Measurements from ENCODE around the gene GRIN3B. TPM values are rescaled to one million over a fixed set of nuclear protein-coding genes. Genes with fewer than 3 reads are reported as not detected.

GRIN3B gene
- total and polyA plus RNA-seq, 9 of the 15 experiments (the other 6 are each of a cell fraction or from before 2014, with no cell fraction given), result 0.06 to 0.95 (median 0.19) TPM; not detected in 6

DNA sequence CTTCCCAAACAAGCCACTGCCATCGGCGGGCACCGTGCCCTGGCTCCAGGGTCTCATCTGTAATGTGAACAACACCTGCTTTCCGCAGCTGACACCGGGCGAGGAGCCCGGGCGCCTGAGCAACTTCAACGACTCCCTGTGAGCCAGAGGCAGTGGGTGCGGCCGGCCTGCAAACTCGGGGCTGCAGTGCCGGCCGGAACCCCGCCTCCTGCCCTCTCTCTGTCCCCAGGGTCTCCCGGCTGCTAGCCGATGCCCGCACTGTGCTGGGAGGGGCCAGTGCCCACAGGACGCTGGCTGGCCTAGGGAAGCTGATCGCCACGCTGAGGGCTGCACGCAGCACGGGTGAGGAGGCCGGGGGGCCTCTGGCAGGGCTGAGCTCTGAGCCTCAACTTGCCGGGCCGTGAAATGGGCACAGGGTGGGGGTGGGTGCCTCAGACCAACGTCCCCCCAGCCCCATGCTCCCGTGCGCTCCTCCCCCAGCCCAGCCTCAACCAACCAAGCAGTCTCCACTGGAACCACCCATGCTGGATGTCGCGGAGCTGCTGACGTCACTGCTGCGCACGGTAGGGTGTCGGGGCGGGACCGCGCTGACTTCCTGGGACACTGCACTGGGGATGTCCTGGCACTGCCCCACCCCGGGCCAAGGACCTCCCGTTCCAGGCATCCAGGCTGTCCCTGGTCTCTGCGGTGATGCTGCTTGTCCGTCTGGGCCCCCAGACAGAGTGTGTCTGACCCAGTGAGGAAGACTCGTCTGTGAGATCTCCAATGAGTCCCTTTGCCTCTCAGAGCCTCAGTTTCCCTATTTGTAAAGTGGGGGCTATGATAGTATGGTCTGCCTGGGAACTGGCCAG lies 41.8 kb downstream of the GRIN3B start (continued):
- no peak for TF ChIP-seq SP2 (IDR thresholded peaks at IDR 0.05; ENCODE audit: extremely low read depth, low read depth, low read length, poor library complexity, severe bottlenecking)
- TF ChIP-seq, protein P1, sequence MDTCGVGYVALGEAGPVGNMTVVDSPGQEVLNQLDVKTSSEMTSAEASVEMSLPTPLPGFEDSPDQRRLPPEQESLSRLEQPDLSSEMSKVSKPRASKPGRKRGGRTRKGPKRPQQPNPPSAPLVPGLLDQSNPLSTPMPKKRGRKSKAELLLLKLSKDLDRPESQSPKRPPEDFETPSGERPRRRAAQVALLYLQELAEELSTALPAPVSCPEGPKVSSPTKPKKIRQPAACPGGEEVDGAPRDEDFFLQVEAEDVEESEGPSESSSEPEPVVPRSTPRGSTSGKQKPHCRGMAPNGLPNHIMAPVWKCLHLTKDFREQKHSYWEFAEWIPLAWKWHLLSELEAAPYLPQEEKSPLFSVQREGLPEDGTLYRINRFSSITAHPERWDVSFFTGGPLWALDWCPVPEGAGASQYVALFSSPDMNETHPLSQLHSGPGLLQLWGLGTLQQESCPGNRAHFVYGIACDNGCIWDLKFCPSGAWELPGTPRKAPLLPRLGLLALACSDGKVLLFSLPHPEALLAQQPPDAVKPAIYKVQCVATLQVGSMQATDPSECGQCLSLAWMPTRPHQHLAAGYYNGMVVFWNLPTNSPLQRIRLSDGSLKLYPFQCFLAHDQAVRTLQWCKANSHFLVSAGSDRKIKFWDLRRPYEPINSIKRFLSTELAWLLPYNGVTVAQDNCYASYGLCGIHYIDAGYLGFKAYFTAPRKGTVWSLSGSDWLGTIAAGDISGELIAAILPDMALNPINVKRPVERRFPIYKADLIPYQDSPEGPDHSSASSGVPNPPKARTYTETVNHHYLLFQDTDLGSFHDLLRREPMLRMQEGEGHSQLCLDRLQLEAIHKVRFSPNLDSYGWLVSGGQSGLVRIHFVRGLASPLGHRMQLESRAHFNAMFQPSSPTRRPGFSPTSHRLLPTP (IDR thresholded peaks at IDR 0.05; ENCODE audit: borderline replicate concordance, extremely low read depth, insufficient read length), result no peak
- no peak for TF ChIP-seq SMAD2 (IDR thresholded peaks at IDR 0.05; ENCODE audit: low read depth, low read length)
- no peak for TF ChIP-seq ZFPM2 (CRISPR knock-in tag; IDR thresholded peaks at IDR 0.05)
- TF ChIP-seq, protein P2, sequence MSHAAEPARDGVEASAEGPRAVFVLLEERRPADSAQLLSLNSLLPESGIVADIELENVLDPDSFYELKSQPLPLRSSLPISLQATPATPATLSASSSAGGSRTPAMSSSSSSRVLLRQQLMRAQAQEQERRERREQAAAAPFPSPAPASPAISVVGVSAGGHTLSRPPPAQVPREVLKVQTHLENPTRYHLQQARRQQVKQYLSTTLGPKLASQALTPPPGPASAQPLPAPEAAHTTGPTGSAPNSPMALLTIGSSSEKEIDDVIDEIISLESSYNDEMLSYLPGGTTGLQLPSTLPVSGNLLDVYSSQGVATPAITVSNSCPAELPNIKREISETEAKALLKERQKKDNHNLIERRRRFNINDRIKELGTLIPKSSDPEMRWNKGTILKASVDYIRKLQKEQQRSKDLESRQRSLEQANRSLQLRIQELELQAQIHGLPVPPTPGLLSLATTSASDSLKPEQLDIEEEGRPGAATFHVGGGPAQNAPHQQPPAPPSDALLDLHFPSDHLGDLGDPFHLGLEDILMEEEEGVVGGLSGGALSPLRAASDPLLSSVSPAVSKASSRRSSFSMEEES (CRISPR knock-in tag; IDR thresholded peaks at IDR 0.05), result no peak
- no peak for TF ChIP-seq RBM15 (IDR thresholded peaks at IDR 0.05; ENCODE audit: insufficient read depth, low read length)
- no peak for TF ChIP-seq COPS2 (conservative IDR thresholded peaks at IDR 0.05)
- TF ChIP-seq THRB (CRISPR knock-in tag; conservative IDR thresholded peaks at IDR 0.05), result no peak
- TF ChIP-seq FOXO4 (CRISPR knock-in tag; IDR thresholded peaks at IDR 0.05), result no peak
- TF ChIP-seq JUNB (CRISPR knock-in tag; conservative IDR thresholded peaks at IDR 0.05), result no peak
- TF ChIP-seq POLR2AphosphoS2 (IDR thresholded peaks at IDR 0.05; ENCODE audit: low read length), result no peak; the same call in 1 of the 2 replicates
- TF ChIP-seq SOX6 (IDR thresholded peaks at IDR 0.05), result 0 out of 2 replicates have a peak, but pooled peaks have one; percentile 10
- TF ChIP-seq CBX3 (IDR thresholded peaks at IDR 0.05; ENCODE audit: borderline replicate concordance in 1 of 2, low read length in 2 of 2), result peak in 1 of 2 experiments; percentile 27; a peak in 1 of 3 replicates
- no peak for TF ChIP-seq NEUROD1 (IDR thresholded peaks at IDR 0.05; ENCODE audit: borderline replicate concordance, low read depth, low read length, partially characterized antibody)
- no peak for TF ChIP-seq MBD1 (CRISPR knock-in tag; IDR thresholded peaks at IDR 0.05)
- no peak; the same call in 1 of the 2 replicates for TF ChIP-seq PML (IDR thresholded peaks at IDR 0.05; ENCODE audit: low read length)

Data from K562 (cell line).